GM23248 (cell line): Measurements from ENCODE around the gene PRR23C.

Experiments
- EZH2 ChIP-seq: fragments of 200-600 bp; sonication (generic); IDR thresholded peaks from 2 replicates; pipeline ENCODE4 v1.6.1; 2018; ENCODE audit warnings: antibody characterized with exemption, mild to moderate bottlenecking; ENCODE audit not compliant: insufficient read depth, poor library complexity, severe bottlenecking
- EZH2phosphoT487 ChIP-seq: fragments of 200-600 bp; sonication (generic); IDR thresholded peaks from 2 replicates; pipeline ENCODE4 v1.6.1; 2018; ENCODE audit warnings: antibody characterized with exemption, moderate library complexity, mild to moderate bottlenecking, low read depth; ENCODE audit not compliant: insufficient read depth

GRCh38 chr3:139020868-139021234 lies 23.8 kb downstream of the PRR23C start, which contains the start of gene PRR23B:
- TF ChIP-seq EZH2phosphoT487 (no peak), EZH2 (no peak)
